Right lobe of liver (tissue), 4 donors: ENCODE measurements around the gene SERPINA10.

ENCODE experiments used
- CTCF ChIP-seq, 4 donors: fragments of 200-600 bp in 3 of 4; fragments of 450-650 bp in 1 of 4; IDR thresholded peaks; one replicate each; pipeline versions ENCODE4 v1.5.1 to v1.8.0; 2016 to 2022; ENCODE audit warnings: antibody characterized with exemption in 4 of 4, mild to moderate bottlenecking in 2 of 4
- POLR2A ChIP-seq: fragments of 450-650 bp; IDR thresholded peaks from one replicate; pipeline ENCODE4 v1.6.1; 2017; ENCODE audit warnings: antibody characterized with exemption, mild to moderate bottlenecking
- donor health status: DM: no; HTN: no; CAD: no.
- donor health status: DM: no; HTN: no; CAD: no.
- donor health status: DM: no; HTN: yes; CAD: no.

GRCh38 chr14:94322648-94323570 lies 29.8 kb upstream of the SERPINA10 start, which contains the start of gene SERPINA6:
- no peak for TF ChIP-seq CTCF (IDR thresholded peaks at IDR 0.05)
- peak; percentile 65 for TF ChIP-seq POLR2A
